GM12891 (cell line): ENCODE data around the gene CNTN4.

Experiments used
- POLR2A ChIP-seq: IDR thresholded peaks from 2 replicates; pipeline ENCODE4 v1.6.1; 2011; ENCODE audit warnings: low read depth, low read length, control low read depth
- SPI1 ChIP-seq: IDR thresholded peaks from 2 replicates; pipeline ENCODE4 v1.6.1; 2011; ENCODE audit warnings: low read depth, low read length, control low read depth
- TAF1 ChIP-seq: IDR thresholded peaks from 2 replicates; pipeline ENCODE4 v1.6.1; 2011; ENCODE audit warnings: low read depth, low read length, control low read depth

DNA sequence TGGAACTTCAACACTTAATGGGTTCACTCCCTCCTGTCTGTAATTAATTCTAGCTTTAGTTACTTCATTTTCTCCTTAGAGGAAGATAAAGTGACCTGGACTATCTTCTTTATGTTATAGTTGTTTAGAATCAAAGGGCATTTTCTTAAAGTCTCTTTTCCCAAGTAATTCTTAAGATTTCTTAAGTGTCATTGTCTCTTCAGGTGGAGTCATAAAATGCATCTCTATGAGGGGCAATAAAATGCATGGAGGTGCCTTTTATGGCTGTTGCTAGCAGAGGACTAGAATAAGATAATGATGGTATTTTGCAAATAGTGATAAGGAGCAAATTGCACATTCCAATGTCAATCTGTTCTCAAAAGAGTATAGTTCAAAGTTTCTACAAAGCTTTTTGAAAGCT is 34.5 kb downstream of the CNTN4 start:
- TF ChIP-seq POLR2A (no peak), TAF1 (no peak), SPI1 (no peak)
